G401.6 (cell line): ENCODE data around the gene PTCH1.

ENCODE experiments used
- FAIRE-seq: peaks from 2 replicates; lab custom pipeline; 2012; peaks lifted over from hg19 to GRCh38; lab: Jason Lieb, UNC

PTCH1 gene

DNA sequence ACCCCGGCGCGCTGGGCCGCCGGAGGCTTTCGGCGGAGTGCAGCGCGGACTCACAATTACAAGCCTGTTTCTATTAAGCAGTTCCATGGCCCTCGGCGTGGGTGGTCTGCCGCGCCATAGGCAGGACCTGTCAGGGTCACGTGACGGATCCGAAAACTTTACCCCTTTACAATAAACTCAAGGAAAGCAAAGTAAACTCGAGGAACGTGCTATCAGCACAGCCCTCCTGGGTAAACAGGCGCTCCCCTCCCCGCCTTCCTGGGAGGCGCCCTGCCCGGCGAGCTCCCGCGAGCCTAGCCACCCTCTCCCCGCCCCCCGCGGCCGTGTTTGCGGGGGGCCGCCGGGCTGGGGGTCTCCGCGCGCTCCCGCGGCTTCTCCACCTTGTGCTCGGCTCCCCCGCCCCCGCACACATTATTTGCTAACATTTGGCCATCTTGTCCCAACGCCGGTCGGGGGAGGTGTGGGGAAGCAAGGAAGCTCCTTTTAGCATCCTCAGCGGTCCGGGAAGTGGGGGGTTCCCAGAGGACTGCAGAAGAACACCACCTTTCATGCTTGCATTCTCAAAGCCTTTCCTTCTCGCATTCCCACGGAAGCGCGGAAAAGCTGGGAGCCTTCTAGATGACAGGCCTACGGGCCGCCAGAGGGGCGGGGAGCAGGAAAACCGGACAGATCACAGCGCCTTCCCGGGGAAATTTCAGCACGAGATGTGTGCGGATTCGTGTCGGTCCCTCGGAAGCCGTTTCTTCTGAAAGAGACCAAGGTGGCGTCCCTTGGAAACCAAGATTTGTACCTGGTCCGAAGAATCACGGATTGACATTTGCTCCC is at the start of gene PTCH1:
Gene PTCH1, minus strand, starts transcription at position 238 of the 825 bp plus-strand sequence.
- FAIRE-seq, result no peak

DNA sequence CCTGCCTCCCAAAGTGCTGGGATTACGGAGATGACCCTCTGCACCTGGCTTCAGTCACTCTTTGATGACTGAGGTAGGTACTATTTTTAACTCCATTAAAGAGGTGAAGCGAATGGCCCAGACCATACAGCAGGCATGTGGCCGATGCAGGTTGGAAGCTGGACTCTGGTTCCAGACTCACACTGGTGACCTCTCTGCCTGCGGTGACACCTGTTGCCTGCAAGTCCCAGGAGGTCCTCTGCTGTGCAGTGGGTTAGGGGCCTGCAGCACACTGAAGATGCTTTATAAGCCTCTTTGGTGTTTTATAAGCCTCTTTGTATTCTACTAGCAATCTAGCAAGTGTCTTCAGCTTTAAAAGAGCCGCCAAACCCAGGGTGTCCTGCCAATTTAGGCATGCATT is 49.2 kb upstream of the PTCH1 start:
- FAIRE-seq, result no peak

- FAIRE-seq, result no peak
Observed at GRCh38 chr9:95561913-95562312, 45.1 kb upstream of the PTCH1 start.

DNA sequence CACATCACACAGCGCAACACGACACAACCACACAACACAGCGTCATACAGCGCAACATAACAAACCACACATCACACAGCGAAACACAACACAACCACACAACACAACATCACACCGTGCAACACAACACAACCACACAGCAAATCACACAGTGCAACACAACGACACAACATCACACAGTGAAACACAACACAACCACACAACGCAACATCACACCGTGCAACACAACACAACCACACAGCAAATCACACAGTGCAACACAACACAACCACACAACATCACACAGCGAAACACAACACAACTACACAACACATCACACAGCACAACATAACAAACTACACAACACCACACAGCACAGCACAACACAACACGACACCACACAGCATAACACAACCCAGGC is 40.4 kb upstream of the PTCH1 start:
- FAIRE-seq, result no peak

GRCh38 chr9:95556521-95556920 is 39.8 kb upstream of the PTCH1 start:
- no peak for FAIRE-seq

GRCh38 chr9:95552814-95553546 is 36.2 kb upstream of the PTCH1 start:
- no peak for FAIRE-seq

GRCh38 chr9:95552255-95552654 is 35.5 kb upstream of the PTCH1 start:
- FAIRE-seq, result no peak

DNA sequence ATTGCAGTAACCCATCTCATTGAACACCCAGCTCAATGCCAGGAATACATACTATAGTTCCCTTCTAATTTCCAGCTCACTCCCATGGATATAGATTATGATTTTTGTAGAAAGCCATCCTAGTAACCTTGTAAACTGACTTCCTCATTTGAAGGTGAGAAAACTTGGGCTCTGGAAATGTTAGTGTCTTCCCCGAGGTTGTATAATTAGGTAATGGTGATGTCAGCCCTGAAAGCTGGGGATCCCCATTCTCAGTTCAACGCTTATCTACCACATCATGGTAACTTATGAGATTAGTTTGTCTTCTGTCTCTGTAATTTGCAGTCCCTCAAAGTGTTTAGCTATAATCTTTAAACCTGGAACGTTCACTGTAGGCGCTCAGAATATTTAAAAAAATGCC is 34.6 kb upstream of the PTCH1 start:
- FAIRE-seq, result no peak

GRCh38 chr9:95545831-95546567 is 29.2 kb upstream of the PTCH1 start:
- FAIRE-seq, result no peak

- no peak for FAIRE-seq
Observed at GRCh38 chr9:95533996-95534680, 17.4 kb upstream of the PTCH1 start.

- peak; percentile 56 for FAIRE-seq
Observed at GRCh38 chr9:95529910-95530309, 13.1 kb upstream of the PTCH1 start.

GRCh38 chr9:95528908-95529502 is 12.2 kb upstream of the PTCH1 start:
- no peak for FAIRE-seq

DNA sequence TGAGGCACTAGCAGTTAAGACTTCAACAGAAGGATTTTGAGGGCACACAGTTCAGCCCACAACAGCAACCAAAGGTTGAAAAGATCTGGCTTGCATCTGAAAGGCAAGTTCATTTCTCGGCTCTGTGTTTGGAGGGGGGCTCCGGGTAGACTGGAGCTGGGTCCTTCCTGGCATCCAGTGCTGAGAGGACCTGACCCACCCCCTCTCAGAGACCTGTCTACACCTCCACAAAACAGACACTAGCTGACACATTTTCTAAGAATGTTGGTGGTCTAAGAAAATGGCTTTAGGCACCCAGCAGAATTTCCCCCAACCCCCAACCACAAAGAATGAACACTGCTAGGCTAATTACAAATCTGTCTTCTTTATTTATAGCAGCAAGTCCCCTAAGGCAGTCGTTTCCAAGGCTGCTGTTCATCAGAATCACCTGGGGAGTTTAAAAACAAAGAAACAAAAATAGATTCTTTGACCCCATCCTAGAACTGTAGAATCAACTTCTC is 6.2 kb upstream of the PTCH1 start:
- no peak for FAIRE-seq

DNA sequence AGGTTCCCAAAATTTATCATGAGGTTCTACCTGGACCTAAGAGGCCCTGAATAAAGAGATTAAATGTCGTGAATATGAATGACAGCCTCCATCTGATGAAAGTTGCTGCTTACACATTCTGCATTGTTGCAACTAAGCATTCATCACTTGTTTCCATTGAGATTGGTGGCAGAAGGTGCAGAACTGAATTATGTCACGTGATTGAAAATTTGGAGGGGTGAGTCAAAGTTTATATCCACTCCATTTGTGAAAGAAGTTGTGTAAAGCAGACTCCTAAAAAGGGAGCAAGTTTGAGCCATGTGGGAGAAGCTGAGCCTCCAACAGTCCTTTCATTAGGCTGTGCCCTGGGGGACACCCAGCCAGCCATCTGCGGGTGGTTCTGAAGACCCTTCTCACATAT is 4.9 kb upstream of the PTCH1 start:
- no peak for FAIRE-seq

- FAIRE-seq, result no peak
Observed at GRCh38 chr9:95517559-95518425, 1.0 kb upstream of the PTCH1 start.

- no peak for FAIRE-seq
Observed at GRCh38 chr9:95516221-95516733, 494 bp downstream of the PTCH1 start.

DNA sequence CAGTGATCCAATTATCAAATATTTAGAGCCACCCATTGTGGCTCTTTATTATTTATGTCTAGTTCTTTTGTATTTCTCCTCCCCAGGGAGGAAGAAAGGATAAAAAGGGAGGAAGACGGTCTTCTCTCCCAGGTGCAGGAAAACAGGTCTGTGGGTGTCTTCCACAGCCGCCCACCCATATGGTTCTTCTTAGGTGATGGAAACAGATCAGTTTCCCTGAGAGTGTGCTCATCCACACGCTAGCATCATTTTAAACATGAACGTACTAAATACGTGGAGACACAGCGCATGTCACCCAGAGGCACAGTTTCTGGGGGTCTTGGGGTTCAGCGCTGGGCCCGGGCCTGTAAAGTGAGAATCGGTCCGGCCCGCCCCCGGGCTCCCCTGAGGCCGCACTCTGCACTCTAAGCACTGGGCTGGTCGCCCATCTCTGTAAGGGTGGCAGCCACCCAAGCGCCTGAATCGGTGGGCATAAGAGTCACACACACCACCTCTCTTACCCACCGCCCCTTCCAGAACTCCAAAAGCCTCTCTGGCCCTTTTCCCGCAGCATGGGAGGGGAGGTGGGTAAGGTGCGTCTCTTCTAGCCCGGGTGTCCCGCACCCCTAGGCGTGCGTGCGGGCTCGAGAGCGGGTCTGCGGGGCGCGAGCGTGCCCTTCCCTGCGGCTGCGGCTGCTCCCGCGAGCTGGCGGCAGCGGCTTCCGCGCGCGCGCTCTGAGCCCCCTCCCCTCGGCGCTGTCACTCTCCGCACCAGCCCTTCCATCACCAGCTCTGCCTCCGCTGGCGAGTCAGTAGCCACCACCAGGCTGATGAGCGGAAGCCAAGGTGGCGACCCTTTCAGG is 1.3 kb downstream of the PTCH1 start:
- FAIRE-seq, result no peak

- FAIRE-seq, result no peak
Observed at GRCh38 chr9:95514342-95514741, 2.4 kb downstream of the PTCH1 start.

DNA sequence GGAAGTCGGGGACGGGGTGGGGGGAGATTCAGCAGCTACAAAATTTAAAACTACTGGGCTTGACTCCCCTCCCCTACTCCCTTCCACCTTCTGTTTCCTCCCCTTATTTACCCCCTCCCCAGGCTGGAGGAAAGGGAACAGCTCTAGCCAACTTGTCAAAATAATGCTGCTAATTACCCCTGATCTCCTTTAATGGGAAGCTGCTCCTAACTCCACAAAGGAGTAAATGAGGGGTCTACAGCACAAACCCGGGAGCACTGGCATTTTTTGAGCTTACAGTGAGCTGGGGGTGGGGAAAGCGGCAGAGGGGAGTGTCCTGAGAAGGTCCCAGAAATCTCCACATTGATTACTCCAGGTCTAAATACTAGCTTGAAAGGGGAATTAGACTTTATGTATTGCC is 3.1 kb downstream of the PTCH1 start:
- no peak for FAIRE-seq

DNA sequence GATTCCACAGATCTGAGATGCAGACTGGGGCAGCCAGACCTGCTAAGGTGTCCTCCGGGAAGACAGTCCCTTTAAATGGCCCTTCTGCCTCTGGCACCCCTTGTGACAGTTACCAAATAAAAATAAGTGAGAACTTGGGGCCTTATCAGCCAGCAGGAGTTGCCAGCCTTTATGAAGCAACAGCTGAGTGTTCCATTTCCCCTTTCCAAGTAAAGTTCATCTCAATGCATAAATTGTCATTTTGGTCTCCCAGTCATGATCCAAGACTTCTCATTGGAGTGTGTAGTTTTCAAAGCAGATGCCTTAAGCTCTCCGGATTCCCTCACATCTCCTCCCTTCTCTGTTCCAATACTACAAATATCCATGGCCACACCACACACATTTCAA is 4.1 kb downstream of the PTCH1 start:
- FAIRE-seq, result no peak
